ENCODE data around the gene EIF4A2. TPM values are rescaled to one million over a fixed set of nuclear protein-coding genes. Genes with fewer than 3 reads are reported as not detected.

EIF4A2 gene
- 100 to 1,000 TPM; 544 to 870 (median 576) TPM for total RNA-seq
- total RNA-seq (2013): 723 TPM
- total RNA-seq: 529 to 1,596 (median 767) reads per million in 29 experiments

GRCh38 chr3:186783058-186783730, at the start of gene EIF4A2:
Gene EIF4A2 (plus strand): TSS chr3:186783577. CDS start chr3:186783611, 34 bp downstream.
- WGBS (ENCODE audit: insufficient coverage): under 1% methylated on average over 57 of the region's 60 CpGs
- peak; percentile 71 to 77 (median 76) for ATAC-seq (replicated peaks in 1 of 4)
- no peaks in the 10 kb centered on the region for H3K9me3 ChIP-seq
- H3K4me3 ChIP-seq (ENCODE audit: control insufficient read depth in 1 of 2, extremely low read depth in 1 of 2, low read length in 1 of 2): peak within 1 kb of the TSS; percentile 84 to 100
- Mint-ChIP-seq H3K4me3 (peak within 1 kb of the TSS; percentile 98 to 100 (median 100)), H3K9me3 (no peaks in the 10 kb centered on the region), H3K4me1 (peaks cover 48 to 53% (median 52%) of the 10 kb centered on the region in 3 donors), H3K27ac (peak within 1 kb of the TSS; percentile 98 to 100), H3K36me3 (peaks cover 44% of the 10 kb centered on the region), H3K27me3 (peaks cover 0 to 2% of the 10 kb centered on the region in 2 donors)
- DNase-seq: peak; percentile 76 to 95 (median 87)
- peak within 1 kb of the TSS; percentile 96 for H3K27ac ChIP-seq (ENCODE audit: low read length)
- peaks cover 5 to 41% of the 10 kb centered on the region in 2 donors for H3K36me3 ChIP-seq (ENCODE audit: control insufficient read depth in 2 of 2, extremely low read depth in 1 of 2, insufficient read depth in 1 of 2, low read length in 1 of 2)
- H3K4me1 ChIP-seq (ENCODE audit: control insufficient read depth in 1 of 2, extremely low read depth in 1 of 2, insufficient read depth in 2 of 2, low read length in 2 of 2): peaks cover 27 to 38% of the 10 kb centered on the region in 2 experiments
- ChIA-PET CTCF (interaction anchor here (1.0 to 1.2 kb wide), 3 partner anchors 166 to 356 kb away, joined by 3 to 4 read pairs (median 3); partner anchors contain the start of genes DNAJB11 (in 1 of the 2) and RPL39L (in 1 of the 2)), POLR2A (interaction anchor here (0.5 to 3.2 kb wide), 21 partner anchors 9 to 845 kb away, joined by 3 to 22 read pairs (median 5); partner anchors contain the start of genes DNAJB11 (in 2 of the 2), RFC4 (in 1 of the 2) and TRA2B (in 1 of the 2))
- H3K27me3 ChIP-seq (replicated peaks in 1 of 2; ENCODE audit: control insufficient read depth in 2 of 2, extremely low read depth in 1 of 2, insufficient read depth in 2 of 2, low read length in 1 of 2): no peaks in the 10 kb centered on the region

GRCh38 chr3:186742618-186743380, 40.6 kb upstream of the EIF4A2 start:
- ATAC-seq (replicated peaks in 1 of 4): no peak
- H3K27ac ChIP-seq (ENCODE audit: low read length): no peak overlapping the region
- ChIA-PET CTCF (no interaction called here), POLR2A (no interaction called here)
- Mint-ChIP-seq H3K4me3 (no peak overlapping the region), H3K27ac (no peak overlapping the region), H3K9me3 (no peaks in the 10 kb centered on the region), H3K36me3 (peaks cover 11% of the 10 kb centered on the region), H3K4me1 (peaks cover 0 to 5% (median 3%) of the 10 kb centered on the region in 3 donors), H3K27me3 (no peaks in the 10 kb centered on the region)
- H3K9me3 ChIP-seq: no peaks in the 10 kb centered on the region
- H3K4me3 ChIP-seq (ENCODE audit: control insufficient read depth in 1 of 2, extremely low read depth in 1 of 2, low read length in 1 of 2): no peak overlapping the region
- no peaks in the 10 kb centered on the region for H3K4me1 ChIP-seq (ENCODE audit: control insufficient read depth in 1 of 2, extremely low read depth in 1 of 2, insufficient read depth in 2 of 2, low read length in 2 of 2)
- no peaks in the 10 kb centered on the region for H3K36me3 ChIP-seq (ENCODE audit: control insufficient read depth in 2 of 2, extremely low read depth in 1 of 2, insufficient read depth in 1 of 2, low read length in 1 of 2)
- DNase-seq: no peak
- WGBS (ENCODE audit: insufficient coverage): no CpG with 5 or more reads among the region's 7 CpGs
- H3K27me3 ChIP-seq (replicated peaks in 1 of 2; ENCODE audit: control insufficient read depth in 2 of 2, extremely low read depth in 1 of 2, insufficient read depth in 2 of 2, low read length in 1 of 2): peaks cover 0 to 3% of the 10 kb centered on the region in 2 experiments

GRCh38 chr3:186743666-186744065, 39.7 kb upstream of the EIF4A2 start:
- H3K36me3 Mint-ChIP-seq: peaks cover 11% of the 10 kb centered on the region
- H3K27me3 Mint-ChIP-seq: no peaks in the 10 kb centered on the region
- Histone ChIP-seq H3K36me3 (ENCODE audit: control insufficient read depth in 2 of 2, extremely low read depth in 1 of 2, insufficient read depth in 1 of 2, low read length in 1 of 2) (no peaks in the 10 kb centered on the region), H3K4me1 (ENCODE audit: control insufficient read depth in 1 of 2, extremely low read depth in 1 of 2, insufficient read depth in 2 of 2, low read length in 2 of 2) (no peaks in the 10 kb centered on the region), H3K27ac (ENCODE audit: low read length) (no peak overlapping the region), H3K4me3 (ENCODE audit: control insufficient read depth in 1 of 2, extremely low read depth in 1 of 2, low read length in 1 of 2) (no peak overlapping the region), H3K9me3 (no peaks in the 10 kb centered on the region), H3K27me3 (replicated peaks in 1 of 2; ENCODE audit: control insufficient read depth in 2 of 2, extremely low read depth in 1 of 2, insufficient read depth in 2 of 2, low read length in 1 of 2) (peaks cover 0 to 3% of the 10 kb centered on the region in 2 experiments)
- H3K4me1 Mint-ChIP-seq: peaks cover 0 to 5% (median 3%) of the 10 kb centered on the region in 3 donors
- POLR2A ChIA-PET: no interaction called here
- no peaks in the 10 kb centered on the region for H3K9me3 Mint-ChIP-seq
- no peak overlapping the region for H3K4me3 Mint-ChIP-seq
- ATAC-seq (replicated peaks in 1 of 4) (no peak), DNase-seq (no peak)
- WGBS (ENCODE audit: insufficient coverage): no CpG with 5 or more reads among the region's 3 CpGs
- CTCF ChIA-PET: no interaction called here
- H3K27ac Mint-ChIP-seq: no peak overlapping the region

- DNase-seq: peak in 1 of 35 experiments; percentile 18
- Mint-ChIP-seq H3K4me1 (peaks cover 0 to 5% (median 3%) of the 10 kb centered on the region in 3 donors), H3K27me3 (no peaks in the 10 kb centered on the region), H3K27ac (no peak overlapping the region), H3K36me3 (peaks cover 11% of the 10 kb centered on the region), H3K9me3 (no peaks in the 10 kb centered on the region), H3K4me3 (no peak overlapping the region)
- WGBS (ENCODE audit: insufficient coverage): 34% methylated on average over 4 of the region's 10 CpGs
- Histone ChIP-seq H3K27ac (ENCODE audit: low read length) (no peak overlapping the region), H3K36me3 (ENCODE audit: control insufficient read depth in 2 of 2, extremely low read depth in 1 of 2, insufficient read depth in 1 of 2, low read length in 1 of 2) (no peaks in the 10 kb centered on the region), H3K4me1 (ENCODE audit: control insufficient read depth in 1 of 2, extremely low read depth in 1 of 2, insufficient read depth in 2 of 2, low read length in 2 of 2) (no peaks in the 10 kb centered on the region), H3K4me3 (ENCODE audit: control insufficient read depth in 1 of 2, extremely low read depth in 1 of 2, low read length in 1 of 2) (no peak overlapping the region), H3K9me3 (no peaks in the 10 kb centered on the region), H3K27me3 (replicated peaks in 1 of 2; ENCODE audit: control insufficient read depth in 2 of 2, extremely low read depth in 1 of 2, insufficient read depth in 2 of 2, low read length in 1 of 2) (peaks cover 0 to 3% of the 10 kb centered on the region in 2 experiments)
- POLR2A ChIA-PET: interaction anchor here in 1 of 2 donors (0.6 kb wide), 1 partner anchor 773 kb away, joined by 14 read pairs; no protein-coding TSS in a partner anchor
- CTCF ChIA-PET: interaction anchor here in 1 of 2 donors (0.5 kb wide), 1 partner anchor 206 kb away, joined by 3 read pairs; no protein-coding TSS in a partner anchor
- peak in 1 of 4 experiments; percentile 46 for ATAC-seq (replicated peaks in 1 of 4)
Observed at GRCh38 chr3:186746008-186746407, 37.4 kb upstream of the EIF4A2 start.

DNA sequence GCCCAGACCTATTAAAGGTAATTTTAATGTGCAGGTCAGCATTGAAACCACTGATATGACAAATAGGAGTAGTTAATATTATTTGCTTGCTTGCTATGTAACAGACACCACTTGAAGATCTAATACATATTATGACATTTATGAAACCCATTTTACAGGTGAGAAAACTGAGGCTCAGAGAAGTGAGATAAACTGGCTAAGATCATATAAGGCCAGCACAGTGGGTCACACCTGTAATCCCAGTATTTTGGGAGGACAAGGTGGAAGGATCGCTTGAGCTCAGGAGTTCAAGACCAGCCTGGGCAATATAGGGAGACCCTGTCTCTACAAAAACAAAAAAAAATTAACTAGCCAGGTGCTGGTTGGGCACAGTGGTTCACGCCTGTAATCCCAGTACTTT, 33.1 kb upstream of the EIF4A2 start:
- Mint-ChIP-seq H3K4me3 (no peak overlapping the region), H3K4me1 (peaks cover 5 to 10% (median 5%) of the 10 kb centered on the region in 3 donors), H3K27ac (no peak overlapping the region), H3K9me3 (no peaks in the 10 kb centered on the region), H3K36me3 (no peaks in the 10 kb centered on the region), H3K27me3 (peaks cover 0 to 2% of the 10 kb centered on the region in 2 donors)
- H3K36me3 ChIP-seq (ENCODE audit: control insufficient read depth in 2 of 2, extremely low read depth in 1 of 2, insufficient read depth in 1 of 2, low read length in 1 of 2): no peaks in the 10 kb centered on the region
- no peaks in the 10 kb centered on the region for H3K9me3 ChIP-seq
- WGBS (ENCODE audit: insufficient coverage): no CpG with 5 or more reads among the region's 2 CpGs
- no peak for DNase-seq
- ATAC-seq (replicated peaks in 1 of 4): no peak
- H3K27ac ChIP-seq (ENCODE audit: low read length): no peak overlapping the region
- ChIA-PET POLR2A (no interaction called here), CTCF (interaction anchor here in 1 of 2 donors (0.7 kb wide), 1 partner anchor 77 kb away, joined by 4 read pairs; no protein-coding TSS in a partner anchor)
- no peak overlapping the region for H3K4me3 ChIP-seq (ENCODE audit: control insufficient read depth in 1 of 2, extremely low read depth in 1 of 2, low read length in 1 of 2)
- H3K27me3 ChIP-seq (replicated peaks in 1 of 2; ENCODE audit: control insufficient read depth in 2 of 2, extremely low read depth in 1 of 2, insufficient read depth in 2 of 2, low read length in 1 of 2): peaks cover 0 to 3% of the 10 kb centered on the region in 2 experiments
- no peaks in the 10 kb centered on the region for H3K4me1 ChIP-seq (ENCODE audit: control insufficient read depth in 1 of 2, extremely low read depth in 1 of 2, insufficient read depth in 2 of 2, low read length in 2 of 2)

- WGBS (ENCODE audit: insufficient coverage): no CpG with 5 or more reads among the region's 3 CpGs
- no peaks in the 10 kb centered on the region for H3K36me3 ChIP-seq (ENCODE audit: control insufficient read depth in 2 of 2, extremely low read depth in 1 of 2, insufficient read depth in 1 of 2, low read length in 1 of 2)
- H3K9me3 ChIP-seq: no peaks in the 10 kb centered on the region
- Mint-ChIP-seq H3K9me3 (no peaks in the 10 kb centered on the region), H3K4me1 (peaks cover 0 to 7% (median 5%) of the 10 kb centered on the region in 3 donors), H3K4me3 (no peak overlapping the region), H3K36me3 (no peaks in the 10 kb centered on the region), H3K27ac (no peak overlapping the region), H3K27me3 (peaks cover 0 to 2% of the 10 kb centered on the region in 2 donors)
- CTCF ChIA-PET: interaction anchor here in 1 of 2 donors (0.5 kb wide), 1 partner anchor 10 kb away, joined by 8 read pairs; no protein-coding TSS in a partner anchor
- ATAC-seq (replicated peaks in 1 of 4) (no peak), DNase-seq (no peak)
- no peaks in the 10 kb centered on the region for H3K4me1 ChIP-seq (ENCODE audit: control insufficient read depth in 1 of 2, extremely low read depth in 1 of 2, insufficient read depth in 2 of 2, low read length in 2 of 2)
- no peak overlapping the region for H3K4me3 ChIP-seq (ENCODE audit: control insufficient read depth in 1 of 2, extremely low read depth in 1 of 2, low read length in 1 of 2)
- H3K27me3 ChIP-seq (replicated peaks in 1 of 2; ENCODE audit: control insufficient read depth in 2 of 2, extremely low read depth in 1 of 2, insufficient read depth in 2 of 2, low read length in 1 of 2): no peaks in the 10 kb centered on the region
- POLR2A ChIA-PET: no interaction called here
- H3K27ac ChIP-seq (ENCODE audit: low read length): no peak overlapping the region
Observed at GRCh38 chr3:186751480-186751879, 31.9 kb upstream of the EIF4A2 start.
